ENCODE measurements around the gene SLC13A5.

DNA sequence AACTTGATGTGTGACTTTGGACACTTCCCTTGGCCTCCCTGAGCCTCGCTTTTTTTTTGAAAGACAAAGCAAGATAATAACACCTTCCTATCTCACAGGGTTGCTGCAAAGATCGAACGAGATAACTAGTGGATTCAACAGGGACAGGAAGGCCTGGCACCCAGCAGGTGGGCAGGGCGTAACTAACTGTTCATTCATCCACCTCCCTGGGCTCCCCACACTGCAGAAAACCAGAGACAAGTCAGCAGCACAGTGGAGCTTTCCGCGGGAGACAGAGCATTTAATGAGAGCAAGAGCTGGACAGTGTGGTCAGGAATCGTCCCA lies 28.7 kb downstream of the SLC13A5 start:
- TF ChIP-seq, protein P1, sequence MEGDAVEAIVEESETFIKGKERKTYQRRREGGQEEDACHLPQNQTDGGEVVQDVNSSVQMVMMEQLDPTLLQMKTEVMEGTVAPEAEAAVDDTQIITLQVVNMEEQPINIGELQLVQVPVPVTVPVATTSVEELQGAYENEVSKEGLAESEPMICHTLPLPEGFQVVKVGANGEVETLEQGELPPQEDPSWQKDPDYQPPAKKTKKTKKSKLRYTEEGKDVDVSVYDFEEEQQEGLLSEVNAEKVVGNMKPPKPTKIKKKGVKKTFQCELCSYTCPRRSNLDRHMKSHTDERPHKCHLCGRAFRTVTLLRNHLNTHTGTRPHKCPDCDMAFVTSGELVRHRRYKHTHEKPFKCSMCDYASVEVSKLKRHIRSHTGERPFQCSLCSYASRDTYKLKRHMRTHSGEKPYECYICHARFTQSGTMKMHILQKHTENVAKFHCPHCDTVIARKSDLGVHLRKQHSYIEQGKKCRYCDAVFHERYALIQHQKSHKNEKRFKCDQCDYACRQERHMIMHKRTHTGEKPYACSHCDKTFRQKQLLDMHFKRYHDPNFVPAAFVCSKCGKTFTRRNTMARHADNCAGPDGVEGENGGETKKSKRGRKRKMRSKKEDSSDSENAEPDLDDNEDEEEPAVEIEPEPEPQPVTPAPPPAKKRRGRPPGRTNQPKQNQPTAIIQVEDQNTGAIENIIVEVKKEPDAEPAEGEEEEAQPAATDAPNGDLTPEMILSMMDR (IDR thresholded peaks at IDR 0.05; ENCODE audit: low read depth, low read length, poor library complexity, severe bottlenecking), result no peak
- no peak for TF ChIP-seq EZH2phosphoT487 (IDR thresholded peaks at IDR 0.05; ENCODE audit: borderline replicate concordance, low read length)
